BLaER1 treated with 17β-estradiol and CSF1 and Interleukin-3, amounts not matched to agents 10 nM and 100 nM (cell line): ENCODE results near the gene USH1C.

Experiments used
- H3K27ac ChIP-seq, 11 experiments: shearing (Covaris generic); formaldehyde crosslinking; 2 replicates each; pipeline ENCODE4 v1.8.1; 2022
- H3K27me3 ChIP-seq, 11 experiments: shearing (Covaris generic); formaldehyde crosslinking; 2 replicates each; pipeline ENCODE4 v1.8.1; 2022
- H3K36me3 ChIP-seq, 11 experiments: shearing (Covaris generic); formaldehyde crosslinking; 2 replicates each; pipeline ENCODE4 v1.8.1; 2022
- H3K4me1 ChIP-seq, 10 experiments: shearing (Covaris generic); formaldehyde crosslinking; 2 replicates each; pipeline ENCODE4 v1.8.1; 2022
- H3K4me2 ChIP-seq, 11 experiments: shearing (Covaris generic); formaldehyde crosslinking; 2 replicates each; pipeline ENCODE4 v1.8.1; 2022
- H3K4me3 ChIP-seq, 10 experiments: shearing (Covaris generic); formaldehyde crosslinking; 2 replicates each; pipeline ENCODE4 v1.8.1; 2022
- H3K9ac ChIP-seq, 11 experiments: shearing (Covaris generic); formaldehyde crosslinking; 2 replicates each; pipeline ENCODE4 v1.8.1; 2022
- H3K9me3 ChIP-seq, 11 experiments: shearing (Covaris generic); formaldehyde crosslinking; replicated peaks in 1 of 11; 2 replicates each; pipeline ENCODE4 v1.8.1; 2022
- H4K20me1 ChIP-seq, 11 experiments: shearing (Covaris generic); formaldehyde crosslinking; 2 replicates each; pipeline ENCODE4 v1.8.1; 2022
- Cebpa-rat ChIP-seq, 11 experiments: shearing (Covaris generic); IDR thresholded peaks; 2 replicates each; pipeline ENCODE4 v1.8.1; 2022

USH1C gene

DNA sequence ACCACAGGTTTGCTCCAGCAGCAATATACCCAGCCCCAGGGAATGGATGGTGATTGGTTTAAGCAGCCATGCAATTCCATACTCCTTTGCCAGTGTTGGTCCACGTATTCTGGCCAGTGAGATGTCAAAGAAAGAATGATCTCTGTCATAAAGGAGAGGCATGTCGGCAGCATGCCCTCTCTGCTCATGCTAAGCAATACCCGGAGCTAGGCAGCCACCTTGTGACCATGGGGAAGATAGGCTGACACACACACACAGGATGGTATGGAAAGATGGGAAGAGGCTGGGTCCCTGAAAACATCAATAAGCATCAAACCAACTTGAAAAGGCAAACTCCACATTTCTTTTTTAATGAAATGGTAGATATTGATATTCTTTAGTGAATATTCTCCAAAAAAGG lies 72.7 kb downstream of the USH1C start:
- Histone ChIP-seq H3K4me1 (peaks cover 0 to 7% (median 6%) of the 10 kb centered on the region in 10 experiments; a peak in 9 of 20 replicates), H3K27ac (no peak overlapping the region), H3K27me3 (peaks cover 34 to 43% (median 42%) of the 10 kb centered on the region in 11 experiments), H3K4me3 (no peak overlapping the region), H3K9me3 (no peaks in the 10 kb centered on the region), H3K9ac (no peak overlapping the region), H3K36me3 (no peaks in the 10 kb centered on the region), H3K4me2 (no peak overlapping the region), H4K20me1 (peaks cover 0 to 17% (median 0%) of the 10 kb centered on the region in 11 experiments; a peak in 3 of 22 replicates)
- no peak for TF ChIP-seq Cebpa-rat (IDR thresholded peaks at IDR 0.05)

- Histone ChIP-seq H3K4me3 (no peak overlapping the region), H3K27ac (no peak overlapping the region), H3K36me3 (no peaks in the 10 kb centered on the region), H3K9me3 (no peaks in the 10 kb centered on the region), H3K4me1 (peaks cover 0 to 5% (median 0%) of the 10 kb centered on the region in 10 experiments; a peak in 2 of 20 replicates), H3K4me2 (no peak overlapping the region), H4K20me1 (peaks cover 0 to 8% (median 0%) of the 10 kb centered on the region in 11 experiments; a peak in 3 of 22 replicates), H3K9ac (no peak overlapping the region), H3K27me3 (peaks cover 19 to 28% (median 27%) of the 10 kb centered on the region in 11 experiments)
- no peak for TF ChIP-seq Cebpa-rat (IDR thresholded peaks at IDR 0.05)
These were observed 74.2 kb downstream of the USH1C start for GRCh38 chr11:17469998-17470397.

- H3K27me3 ChIP-seq = peaks cover under 1 to 10% (median 8%) of the 10 kb centered on the region in 11 experiments; a peak in 16 of 22 replicates
- peaks cover 0 to 5% (median 0%) of the 10 kb centered on the region in 10 experiments; a peak in 2 of 20 replicates for H3K4me1 ChIP-seq
- H3K9ac ChIP-seq = no peak overlapping the region
- H4K20me1 ChIP-seq = no peaks in the 10 kb centered on the region
- no peak overlapping the region for H3K27ac ChIP-seq
- H3K36me3 ChIP-seq = no peaks in the 10 kb centered on the region
- no peak overlapping the region for H3K4me3 ChIP-seq
- no peak overlapping the region for H3K4me2 ChIP-seq
- no peak for TF ChIP-seq Cebpa-rat (IDR thresholded peaks at IDR 0.05)
- H3K9me3 ChIP-seq = no peaks in the 10 kb centered on the region
These were observed 76.1 kb downstream of the USH1C start for GRCh38 chr11:17468122-17468521.

DNA sequence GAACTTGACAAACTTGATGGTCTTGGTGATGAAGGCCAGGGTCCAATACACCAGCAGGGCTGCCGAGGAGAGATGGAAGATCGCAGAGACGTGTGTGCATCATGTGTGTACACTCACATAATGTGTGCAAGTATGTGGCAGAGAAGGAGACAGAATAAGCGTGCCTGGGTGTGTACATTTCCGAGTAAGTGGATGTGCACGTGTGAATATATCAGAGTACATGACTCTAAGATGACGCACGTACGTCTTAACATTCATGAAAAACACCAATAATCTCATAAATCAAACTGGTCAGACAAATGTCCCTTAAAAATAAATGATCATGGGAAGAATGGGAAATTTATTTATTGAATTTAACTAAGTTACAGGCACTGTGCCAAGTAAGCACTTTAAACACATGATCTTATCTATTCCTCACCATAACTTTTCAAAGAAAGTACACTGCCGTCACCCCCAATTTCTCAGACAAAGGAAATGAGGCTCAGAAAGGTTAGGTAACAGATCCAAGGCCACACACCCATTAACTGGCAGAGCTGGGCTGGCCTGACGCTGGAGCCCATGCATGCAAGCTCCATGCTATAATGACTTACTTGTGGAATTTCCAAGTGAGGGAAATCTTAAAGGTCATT lies 80.6 kb downstream of the USH1C start:
- TF ChIP-seq Cebpa-rat (IDR thresholded peaks at IDR 0.05) = no peak
- Histone ChIP-seq H3K36me3 (no peaks in the 10 kb centered on the region), H3K9me3 (0 out of 22 replicates have a peak, but pooled peaks cover 0 to 3% (median 0%) of the 10 kb centered on the region in 11 experiments), H3K4me3 (no peak overlapping the region), H3K27ac (no peak overlapping the region), H3K9ac (no peak overlapping the region), H3K27me3 (no peaks in the 10 kb centered on the region), H3K4me1 (peaks cover 0 to 21% (median 18%) of the 10 kb centered on the region in 10 experiments; a peak in 17 of 20 replicates), H3K4me2 (no peak overlapping the region), H4K20me1 (no peaks in the 10 kb centered on the region)

DNA sequence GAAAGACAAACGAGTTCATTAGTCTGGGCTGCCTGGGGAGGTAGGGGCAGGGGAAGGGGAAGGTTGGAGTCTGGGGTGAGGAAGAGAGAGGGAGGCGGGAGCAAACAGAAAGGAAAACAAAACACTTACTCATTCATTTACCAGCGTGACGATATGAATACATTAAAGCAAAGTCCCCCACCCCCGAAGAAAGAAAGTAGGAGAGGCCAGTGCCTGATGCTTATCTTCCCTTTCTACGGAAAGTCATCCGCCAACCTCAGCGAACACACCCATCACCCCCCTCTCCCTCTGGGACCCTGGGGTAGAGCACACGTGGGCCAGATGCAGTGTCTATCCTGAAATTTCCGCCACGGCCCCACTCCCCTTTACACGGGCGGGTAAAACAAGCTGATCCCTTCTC lies 81.3 kb downstream of the USH1C start:
- 0 out of 22 replicates have a peak, but pooled peaks cover 0 to 3% (median 0%) of the 10 kb centered on the region in 11 experiments for H3K9me3 ChIP-seq
- TF ChIP-seq Cebpa-rat (IDR thresholded peaks at IDR 0.05) = no peak
- no peak overlapping the region; a peak in 1 of 22 replicates for H3K4me2 ChIP-seq
- no peak overlapping the region for H3K9ac ChIP-seq
- no peaks in the 10 kb centered on the region for H4K20me1 ChIP-seq
- H3K27me3 ChIP-seq = no peaks in the 10 kb centered on the region
- H3K4me3 ChIP-seq = no peak overlapping the region
- no peaks in the 10 kb centered on the region for H3K36me3 ChIP-seq
- no peak overlapping the region for H3K27ac ChIP-seq
- peaks cover 6 to 28% (median 25%) of the 10 kb centered on the region in 10 experiments for H3K4me1 ChIP-seq

DNA sequence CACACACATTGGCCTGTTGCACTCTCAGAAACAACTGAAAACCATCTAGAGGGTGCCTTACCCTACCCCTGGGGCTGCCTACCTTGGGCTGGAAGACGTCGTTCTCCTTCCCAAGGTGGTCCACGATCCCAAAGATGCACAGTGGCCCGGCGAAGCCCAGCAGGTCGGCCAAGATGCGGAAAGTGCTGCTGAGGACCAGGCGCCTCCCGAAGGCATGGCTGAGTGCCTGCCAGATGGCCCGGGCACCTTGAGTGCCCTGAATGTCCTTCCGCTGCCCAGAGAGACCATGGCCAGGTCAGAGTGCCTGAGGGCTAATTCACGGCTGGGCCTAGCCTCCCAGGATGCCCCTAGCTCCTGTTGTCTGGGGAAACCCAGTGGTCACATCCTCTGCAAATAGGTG lies 83.8 kb downstream of the USH1C start:
- Histone ChIP-seq H3K9ac (no peak overlapping the region), H4K20me1 (no peaks in the 10 kb centered on the region), H3K9me3 (0 out of 22 replicates have a peak, but pooled peaks cover 0 to 3% (median 0%) of the 10 kb centered on the region in 11 experiments), H3K36me3 (no peaks in the 10 kb centered on the region), H3K4me3 (no peak overlapping the region), H3K27me3 (no peaks in the 10 kb centered on the region), H3K4me2 (peak overlapping the region in 7 of 11 experiments; percentile 75 to 88 (median 78); a peak in 10 of 22 replicates), H3K27ac (peak overlapping the region in 4 of 11 experiments; percentile 3 to 85 (median 49); a peak in 4 of 22 replicates), H3K4me1 (peaks cover 17 to 50% (median 46%) of the 10 kb centered on the region in 10 experiments)
- no peak for TF ChIP-seq Cebpa-rat (IDR thresholded peaks at IDR 0.05)

GRCh38 chr11:17459236-17459896 lies 84.8 kb downstream of the USH1C start:
- Histone ChIP-seq H3K9ac (0 out of 22 replicates have a peak overlapping the region, but pooled peaks of 2 of the 11 experiments have one; percentile 6 to 8), H3K36me3 (no peaks in the 10 kb centered on the region), H3K27me3 (no peaks in the 10 kb centered on the region), H3K4me2 (peak overlapping the region in 8 of 11 experiments; percentile 75 to 88 (median 80); a peak in 16 of 22 replicates), H3K27ac (peak overlapping the region in 5 of 11 experiments; percentile 77 to 85 (median 79); a peak in 7 of 22 replicates), H4K20me1 (no peaks in the 10 kb centered on the region), H3K9me3 (0 out of 22 replicates have a peak, but pooled peaks cover 0 to 3% (median 0%) of the 10 kb centered on the region in 11 experiments), H3K4me3 (no peak overlapping the region), H3K4me1 (peaks cover 17 to 50% (median 46%) of the 10 kb centered on the region in 10 experiments)
- no peak for TF ChIP-seq Cebpa-rat (IDR thresholded peaks at IDR 0.05)

GRCh38 chr11:17458268-17458667 lies 85.9 kb downstream of the USH1C start:
- peak overlapping the region in 8 of 11 experiments; percentile 46 to 85 (median 78); a peak in 16 of 22 replicates for H3K27ac ChIP-seq
- TF ChIP-seq Cebpa-rat (IDR thresholded peaks at IDR 0.05) = no peak
- H4K20me1 ChIP-seq = no peaks in the 10 kb centered on the region
- H3K36me3 ChIP-seq = no peaks in the 10 kb centered on the region
- no peaks in the 10 kb centered on the region for H3K27me3 ChIP-seq
- peaks cover 17 to 53% (median 46%) of the 10 kb centered on the region in 10 experiments for H3K4me1 ChIP-seq
- H3K4me3 ChIP-seq = peak overlapping the region in 2 of 10 experiments; percentile 4 to 26; a peak in 3 of 20 replicates
- H3K4me2 ChIP-seq = peak overlapping the region; percentile 52 to 88 (median 78)
- H3K9me3 ChIP-seq = 0 out of 22 replicates have a peak, but pooled peaks cover 0 to 3% (median 0%) of the 10 kb centered on the region in 11 experiments
- peak overlapping the region in 8 of 11 experiments; percentile 30 to 71 (median 60); a peak in 15 of 22 replicates for H3K9ac ChIP-seq
